ENCODE data around the gene NFIX.
"Not testable (repeated sequence)": the region's sequence is repeated elsewhere in the genome, so short reads cannot be mapped to it uniquely, and the experiment has no call there.

The NFIX gene

DNA sequence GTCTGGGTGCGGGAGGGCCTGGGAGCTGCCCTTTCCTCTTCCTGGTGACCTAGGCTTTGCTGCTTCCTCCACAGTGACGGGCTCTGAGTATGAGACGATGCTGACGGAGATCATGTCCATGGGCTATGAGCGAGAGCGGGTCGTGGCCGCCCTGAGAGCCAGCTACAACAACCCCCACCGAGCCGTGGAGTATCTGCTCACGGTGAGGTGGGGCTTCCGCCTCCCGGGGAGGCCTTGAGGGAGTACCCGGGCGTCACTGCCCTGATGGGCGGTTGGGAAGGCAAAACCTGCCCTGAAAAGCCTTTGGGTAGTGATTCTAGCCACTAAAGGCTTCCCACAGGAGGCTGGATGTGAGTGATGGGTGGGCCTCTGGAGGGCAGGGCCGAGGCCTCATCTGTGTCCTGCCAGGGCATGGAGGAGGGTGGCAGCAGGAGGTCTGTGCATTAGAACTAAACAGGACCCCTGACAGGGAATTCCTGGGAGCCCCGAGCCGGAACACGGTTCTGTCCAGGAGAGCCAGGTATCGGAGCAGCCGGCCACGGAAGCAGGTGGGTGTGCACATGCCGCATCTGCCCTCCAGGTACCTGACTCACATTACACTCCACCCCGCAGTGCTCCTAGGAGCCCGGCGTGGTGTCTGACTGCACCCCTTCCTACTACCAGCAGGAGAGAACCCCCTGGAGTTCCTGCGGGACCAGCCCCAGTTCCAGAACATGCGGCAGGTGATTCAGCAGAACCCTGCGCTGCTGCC, 46.5 kb upstream of the NFIX start:
- no peak for FAIRE-seq
- DNase-seq (ENCODE audit: insufficient read length, low spot score), result no peak
- no peak for TF ChIP-seq CTCF (IDR thresholded peaks at IDR 0.05; ENCODE audit: insufficient read depth, missing control alignments)

DNA sequence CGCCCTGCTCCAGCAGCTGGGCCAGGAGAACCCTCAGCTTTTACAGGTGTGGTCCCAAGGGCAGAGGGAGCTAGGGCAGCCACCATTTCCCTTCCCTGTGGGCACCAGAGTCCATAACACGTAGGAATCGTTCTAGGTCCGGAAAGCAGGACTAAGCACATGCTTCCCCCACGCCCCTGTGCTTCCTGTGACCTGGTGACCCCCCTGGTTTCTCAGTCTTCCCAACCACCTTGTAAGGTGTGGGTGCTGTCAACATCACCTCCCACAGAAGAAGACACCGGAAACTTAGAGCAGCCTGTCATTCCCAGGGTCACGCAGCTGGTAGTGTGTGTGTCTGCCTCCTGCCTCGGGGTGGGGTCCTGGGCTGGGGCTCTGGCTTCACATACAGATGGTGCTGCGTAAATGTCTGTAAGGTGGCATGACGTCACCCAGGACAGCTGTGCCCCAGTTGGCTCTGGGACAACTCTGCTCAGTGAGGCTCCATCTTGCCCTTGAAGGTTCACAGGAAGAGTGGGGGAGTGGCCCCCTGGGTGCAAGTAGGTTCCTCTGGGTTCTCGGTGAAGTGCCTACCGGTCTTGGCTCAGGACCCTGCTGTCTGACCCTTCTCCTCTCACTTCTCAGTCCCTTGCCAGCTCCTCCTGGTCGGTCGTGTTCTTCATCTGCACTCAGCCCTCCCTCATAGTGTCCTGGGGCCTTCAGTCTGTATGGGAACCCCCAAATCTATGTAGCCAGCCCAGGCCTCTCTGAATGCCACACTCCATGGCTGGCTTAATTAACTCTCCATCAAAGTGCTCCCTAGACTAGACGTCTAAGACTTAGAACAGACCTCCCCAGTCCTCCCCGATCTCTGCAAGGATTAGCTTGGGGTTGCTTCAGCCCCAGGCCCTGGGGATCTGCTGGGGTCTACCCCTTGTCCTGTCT, 45.7 kb upstream of the NFIX start:
- no peak for TF ChIP-seq CTCF (IDR thresholded peaks at IDR 0.05; ENCODE audit: insufficient read depth, missing control alignments)
- DNase-seq (ENCODE audit: insufficient read length, low spot score) (no peak), FAIRE-seq (no peak)

DNA sequence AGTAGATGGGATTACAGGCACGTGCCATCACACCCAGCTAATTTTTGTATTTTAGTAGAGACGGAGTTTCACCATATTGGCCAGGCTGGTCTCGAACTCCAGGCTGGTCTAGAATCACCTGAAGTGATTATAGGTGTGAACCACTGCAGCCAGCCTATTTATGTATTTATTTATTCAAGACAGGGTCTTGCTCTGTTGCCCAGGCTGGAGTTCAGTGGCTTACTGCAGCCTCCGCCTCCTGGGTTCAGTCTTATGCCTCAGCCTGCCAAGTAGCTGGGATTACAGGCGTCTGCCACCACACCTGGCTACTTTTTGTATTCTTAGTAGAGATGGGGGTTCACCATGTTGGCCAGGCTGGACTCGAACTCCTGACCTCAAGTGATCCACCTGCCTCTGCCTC, 43.2 kb upstream of the NFIX start:
- DNase-seq (ENCODE audit: insufficient read length, low spot score); FAIRE-seq: not testable (repeated sequence)

GRCh38 chr19:12952488-12953137, 42.7 kb upstream of the NFIX start:
- DNase-seq (ENCODE audit: insufficient read length, low spot score), result no peak
- no peak for FAIRE-seq
- no peak for TF ChIP-seq CTCF (IDR thresholded peaks at IDR 0.05; ENCODE audit: insufficient read depth, missing control alignments)

- FAIRE-seq (no peak), DNase-seq (ENCODE audit: insufficient read length, low spot score) (no peak)
- TF ChIP-seq CTCF (IDR thresholded peaks at IDR 0.05; ENCODE audit: insufficient read depth, missing control alignments), result no peak
Measured at GRCh38 chr19:12953138-12953798, 42.0 kb upstream of the NFIX start.

DNA sequence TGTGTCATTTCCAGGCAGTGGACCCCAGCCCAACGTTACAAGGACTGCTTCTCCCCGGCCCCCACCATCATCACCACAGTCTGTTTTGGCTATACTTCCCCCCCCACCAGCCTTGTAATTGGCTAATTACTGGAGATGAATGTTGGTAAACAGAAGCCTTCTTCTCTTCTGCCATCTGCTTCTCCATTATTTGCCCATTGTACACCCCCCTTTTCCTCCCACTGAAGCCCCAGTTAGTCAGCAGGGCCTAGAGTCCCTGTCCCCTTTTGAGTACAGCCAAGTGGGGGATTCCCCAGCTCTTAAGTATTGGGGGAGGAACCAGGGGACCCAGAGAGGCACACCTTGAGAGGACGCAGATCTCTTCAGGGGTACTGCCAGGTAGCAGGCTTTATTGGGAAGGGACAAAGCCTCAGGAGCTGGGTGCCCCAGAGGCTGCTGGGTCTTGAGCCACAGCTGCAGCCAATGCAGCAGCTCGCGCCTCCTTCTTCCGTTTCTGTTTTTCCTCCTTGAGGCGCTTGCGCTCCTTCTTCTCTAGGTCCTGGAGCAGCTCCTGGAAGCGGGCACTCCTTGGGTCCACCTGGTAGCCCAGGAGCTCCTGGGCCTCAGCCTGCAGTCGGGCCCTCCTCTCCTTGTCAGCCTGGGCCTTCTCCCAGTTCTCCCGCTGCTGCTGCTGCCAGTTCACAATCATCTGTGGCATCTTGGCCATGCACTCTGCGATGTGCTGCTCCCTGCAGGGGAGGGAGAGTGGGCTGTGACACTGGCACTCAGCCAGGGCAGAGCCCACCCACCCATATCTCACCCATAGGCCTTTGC, 41.3 kb upstream of the NFIX start:
- no peak for FAIRE-seq

More for the DNA sequence above, 41.3 kb upstream of the NFIX start:
- TF ChIP-seq CTCF (IDR thresholded peaks at IDR 0.05; ENCODE audit: insufficient read depth, missing control alignments), result no peak
- DNase-seq (ENCODE audit: insufficient read length, low spot score), result no peak

All from D721Med (cell line).